NB4 (cell line): ENCODE data around the gene GLRA3.

Experiments
- CTCF ChIP-seq: IDR thresholded peaks from one replicate; pipeline ENCODE4 v1.5.1; 2012; ENCODE audit warnings: low read depth, low read length
- MAX ChIP-seq: IDR thresholded peaks from 2 replicates; pipeline ENCODE4 v1.6.1; 2011; ENCODE audit warnings: low read depth, low read length
- MYC ChIP-seq: IDR thresholded peaks from 2 replicates; pipeline ENCODE4 v1.6.1; 2011; ENCODE audit warnings: low read depth, low read length
- POLR2A ChIP-seq: IDR thresholded peaks from 2 replicates; pipeline ENCODE4 v1.6.1; 2011; ENCODE audit warnings: mild to moderate bottlenecking; ENCODE audit not compliant: insufficient read length; ENCODE audit errors: extremely low read depth

DNA sequence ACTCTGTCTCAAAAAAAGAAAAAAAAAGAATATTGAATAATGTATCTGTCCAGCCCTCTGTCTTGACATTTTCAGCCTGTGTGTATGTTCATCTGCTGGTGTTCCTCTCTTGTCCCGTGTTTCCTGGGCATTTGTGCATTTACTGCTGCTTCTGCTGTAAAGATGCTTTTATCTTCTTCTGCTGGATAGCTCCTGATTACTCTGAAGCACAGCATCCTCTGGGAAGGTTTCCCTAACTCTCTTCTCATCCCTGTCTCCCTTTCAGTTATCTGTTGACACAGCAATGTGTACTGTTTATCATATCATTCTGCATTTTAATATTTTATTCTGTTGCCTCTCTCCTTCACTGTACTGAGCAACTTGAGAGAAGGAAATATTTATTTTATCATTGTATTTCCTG, 232.5 kb downstream of the GLRA3 start:
- TF ChIP-seq CTCF (no peak), POLR2A (no peak), MAX (no peak), MYC (no peak)
